BJ (cell line): ENCODE results near the gene ATXN1. TPM values are rescaled to one million over a fixed set of nuclear protein-coding genes. Genes with fewer than 3 reads are reported as not detected.
A peak's percentile ranks its signal among the peaks of the same experiment; 100 is the strongest.
"Not testable (repeated sequence)": the region's sequence is repeated elsewhere in the genome, so short reads cannot be mapped to it uniquely, and the experiment has no call there.

Source experiments
- CTCF ChIA-PET: fragments of 350-600 bp; formaldehyde crosslinking; extraction: SDS; loops from one replicate; lab custom pipeline; 2021; ENCODE audit warnings: antibody characterized with exemption, inconsistent platforms; lab: Yijun Ruan, JAX
- POLR2A ChIA-PET: fragments of 300-600 bp; sonication (Branson Sonifier 250); formaldehyde crosslinking; extraction: SDS; loops from one replicate; lab custom pipeline; 2021; ENCODE audit warnings: antibody characterized with exemption; lab: Charles Lee
- DNase-seq: peaks from one replicate; pipeline ENCODE4 v3.0.0-alpha.2; 2011; ENCODE audit warnings: low read depth
- H3K27me3 ChIP-seq: 2 replicates; pipeline ENCODE4 v1.6.0; 2011; ENCODE audit warnings: low read length; ENCODE audit not compliant: control insufficient read depth, insufficient read depth
- H3K36me3 ChIP-seq: 2 replicates; pipeline ENCODE4 v1.5.1; 2011; ENCODE audit warnings: low read length; ENCODE audit not compliant: control insufficient read depth, insufficient read depth
- H3K4me3 ChIP-seq: 2 replicates; pipeline ENCODE4 v1.5.1; 2011; ENCODE audit warnings: low read depth, mild to moderate bottlenecking, control low read depth, low read length
- CTCF ChIP-seq: IDR thresholded peaks from 2 replicates; pipeline ENCODE4 v1.5.1; 2011; ENCODE audit warnings: low read depth, mild to moderate bottlenecking, control low read depth, inconsistent platforms, low read length, moderate library complexity; ENCODE audit not compliant: insufficient read depth
- polyA plus RNA-seq: library from polyadenylated mRNA; depleted of rRNA; stranded (reverse); fragments of >200 nt; gene quantifications from 2 replicates; pipeline ENCODE4 v1.2.3, GENCODE V29; 2011

The ATXN1 gene
- polyA plus RNA-seq, 1 experiment, result 60.2 TPM

GRCh38 chr6:16543521-16543920 is 217.7 kb downstream of the ATXN1 start:
- H3K27me3 ChIP-seq, result no peaks in the 10 kb centered on the region
- POLR2A ChIA-PET, result interaction anchor here (0.6 to 1.1 kb wide), 3 partner anchors 193 to 458 kb away, joined by 4 to 26 read pairs (median 4); no protein-coding TSS in a partner anchor
- no peak for TF ChIP-seq CTCF
- peaks cover 1% of the 10 kb centered on the region; the same call in 1 of the 2 replicates for H3K36me3 ChIP-seq
- DNase-seq, result no peak
- CTCF ChIA-PET, result interaction anchor here (0.9 kb wide), 1 partner anchor 489 kb away, joined by 4 read pairs; no protein-coding TSS in a partner anchor
- H3K4me3 ChIP-seq, result no peak overlapping the region

GRCh38 chr6:16542070-16542469 is 219.2 kb downstream of the ATXN1 start:
- no peak for DNase-seq
- CTCF ChIA-PET, result interaction anchor here (1.2 kb wide), 1 partner anchor 27 kb away, joined by 4 read pairs; no protein-coding TSS in a partner anchor
- TF ChIP-seq CTCF, result no peak
- Histone ChIP-seq H3K27me3 (no peaks in the 10 kb centered on the region), H3K36me3 (no peaks in the 10 kb centered on the region; the same call in 1 of the 2 replicates), H3K4me3 (no peak overlapping the region)
- POLR2A ChIA-PET, result no interaction called here

GRCh38 chr6:16540804-16541752 is 220.2 kb downstream of the ATXN1 start:
- POLR2A ChIA-PET, result no interaction called here
- no peaks in the 10 kb centered on the region; the same call in 1 of the 2 replicates for H3K36me3 ChIP-seq
- CTCF ChIA-PET, result interaction anchor here (1.2 kb wide), 1 partner anchor 26 kb away, joined by 4 read pairs; no protein-coding TSS in a partner anchor
- peak; percentile 38 for TF ChIP-seq CTCF
- no peaks in the 10 kb centered on the region for H3K27me3 ChIP-seq
- DNase-seq, result no peak
- H3K4me3 ChIP-seq, result no peak overlapping the region

GRCh38 chr6:16540383-16540782 is 220.9 kb downstream of the ATXN1 start:
- POLR2A ChIA-PET, H3K4me3 ChIP-seq: not testable (repeated sequence)

GRCh38 chr6:16539086-16539931 is 222.0 kb downstream of the ATXN1 start:
- no peak overlapping the region for H3K4me3 ChIP-seq
- no peaks in the 10 kb centered on the region for H3K27me3 ChIP-seq
- H3K36me3 ChIP-seq, result no peaks in the 10 kb centered on the region; the same call in 1 of the 2 replicates
- CTCF ChIA-PET, result no interaction called here
- TF ChIP-seq CTCF, result no peak
- POLR2A ChIA-PET, result no interaction called here
- no peak for DNase-seq

More at GRCh38 chr6:16540383-16540782, 220.9 kb downstream of the ATXN1 start:
- H3K27me3 ChIP-seq, H3K36me3 ChIP-seq, CTCF ChIA-PET, DNase-seq: not testable (repeated sequence)
